Measurements from ENCODE around the gene ADGRV1.

- TF ChIP-seq, protein P1, sequence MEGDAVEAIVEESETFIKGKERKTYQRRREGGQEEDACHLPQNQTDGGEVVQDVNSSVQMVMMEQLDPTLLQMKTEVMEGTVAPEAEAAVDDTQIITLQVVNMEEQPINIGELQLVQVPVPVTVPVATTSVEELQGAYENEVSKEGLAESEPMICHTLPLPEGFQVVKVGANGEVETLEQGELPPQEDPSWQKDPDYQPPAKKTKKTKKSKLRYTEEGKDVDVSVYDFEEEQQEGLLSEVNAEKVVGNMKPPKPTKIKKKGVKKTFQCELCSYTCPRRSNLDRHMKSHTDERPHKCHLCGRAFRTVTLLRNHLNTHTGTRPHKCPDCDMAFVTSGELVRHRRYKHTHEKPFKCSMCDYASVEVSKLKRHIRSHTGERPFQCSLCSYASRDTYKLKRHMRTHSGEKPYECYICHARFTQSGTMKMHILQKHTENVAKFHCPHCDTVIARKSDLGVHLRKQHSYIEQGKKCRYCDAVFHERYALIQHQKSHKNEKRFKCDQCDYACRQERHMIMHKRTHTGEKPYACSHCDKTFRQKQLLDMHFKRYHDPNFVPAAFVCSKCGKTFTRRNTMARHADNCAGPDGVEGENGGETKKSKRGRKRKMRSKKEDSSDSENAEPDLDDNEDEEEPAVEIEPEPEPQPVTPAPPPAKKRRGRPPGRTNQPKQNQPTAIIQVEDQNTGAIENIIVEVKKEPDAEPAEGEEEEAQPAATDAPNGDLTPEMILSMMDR (IDR thresholded peaks at IDR 0.05): no peak
- TF ChIP-seq TAF1 (IDR thresholded peaks at IDR 0.05; ENCODE audit: borderline replicate concordance, low read depth, low read length) (no peak), SMC3 (IDR thresholded peaks at IDR 0.05; ENCODE audit: low read depth, low read length) (no peak), MEF2A (IDR thresholded peaks at IDR 0.05; ENCODE audit: borderline replicate concordance, low read depth) (no peak), EZH2phosphoT487 (IDR thresholded peaks at IDR 0.05; ENCODE audit: borderline replicate concordance, low read depth) (no peak), USF2 (IDR thresholded peaks at IDR 0.05; ENCODE audit: borderline replicate concordance, low read depth, low read length) (no peak), FOSL2 (IDR thresholded peaks at IDR 0.05; ENCODE audit: borderline replicate concordance, low read depth) (no peak)
Observed at GRCh38 chr5:91022518-91022917, 463.9 kb downstream of the ADGRV1 start.

Measured in SK-N-SH (cell line).